ENCODE results near the gene AFAP1L2.

GRCh38 chr10:114278884-114279191 lies 125.5 kb downstream of the AFAP1L2 start:
- TF ChIP-seq EZH2 (IDR thresholded peaks at IDR 0.05; ENCODE audit: insufficient read depth, poor library complexity, severe bottlenecking) (no peak), EZH2phosphoT487 (IDR thresholded peaks at IDR 0.05; ENCODE audit: insufficient read depth, low read depth) (no peak)
